ENCODE measurements around the gene C5orf15. TPM values are rescaled to one million over a fixed set of nuclear protein-coding genes. Genes with fewer than 3 reads are reported as not detected.

C5orf15 gene
- total and polyA plus RNA-seq, 4 donors, result 21.6 to 118 (median 40.0) TPM

GRCh38 chr5:133921979-133922378 is 46.4 kb downstream of the C5orf15 start:
- Histone ChIP-seq H3K36me3 (ENCODE audit: control insufficient read depth in 4 of 4, insufficient read depth in 4 of 4, low read length in 4 of 4) (no peaks in the 10 kb centered on the region), H3K27me3 (ENCODE audit: control insufficient read depth in 3 of 3, insufficient read depth in 3 of 3, low read length in 2 of 3) (no peaks in the 10 kb centered on the region), H3K9ac (ENCODE audit: insufficient read depth in 1 of 2, low read length in 2 of 2) (no peak overlapping the region), H3K9me3 (ENCODE audit: control insufficient read depth in 4 of 4, insufficient read depth in 3 of 4, low read length in 3 of 4) (peaks cover 0 to 1% (median 0%) of the 10 kb centered on the region in 4 donors), H3K27ac (ENCODE audit: low read depth in 1 of 2, low read length in 1 of 2) (no peak overlapping the region), H3K4me3 (no peak overlapping the region), H3K4me1 (ENCODE audit: control insufficient read depth in 5 of 5, insufficient read depth in 5 of 5, low read length in 5 of 5) (peaks cover 0 to 10% (median 0%) of the 10 kb centered on the region in 5 donors)
- WGBS, 2 donors, result 64 to 73% methylated on average over 5 of the region's 5 CpGs
- DNase-seq (no peak), ATAC-seq (ENCODE audit: insufficient read depth, low FRiP score) (no peak)
- TF ChIP-seq CTCF (IDR thresholded peaks at IDR 0.05; ENCODE audit: control extremely low read depth, extremely low read depth), result no peak

- H3K9ac ChIP-seq (ENCODE audit: insufficient read depth in 1 of 2, low read length in 2 of 2), result no peak overlapping the region
- no peak for TF ChIP-seq CTCF (IDR thresholded peaks at IDR 0.05; ENCODE audit: control extremely low read depth, extremely low read depth)
- no peak for ATAC-seq (ENCODE audit: insufficient read depth, low FRiP score)
- 86 to 88% methylated on average over 7 of the region's 7 CpGs for WGBS, 2 donors
- H3K9me3 ChIP-seq (ENCODE audit: control insufficient read depth in 4 of 4, insufficient read depth in 3 of 4, low read length in 3 of 4), result peaks cover 0 to 1% (median 0%) of the 10 kb centered on the region in 4 donors
- H3K36me3 ChIP-seq (ENCODE audit: control insufficient read depth in 4 of 4, insufficient read depth in 4 of 4, low read length in 4 of 4), result no peaks in the 10 kb centered on the region
- peaks cover 0 to 4% (median 0%) of the 10 kb centered on the region in 5 donors for H3K4me1 ChIP-seq (ENCODE audit: control insufficient read depth in 5 of 5, insufficient read depth in 5 of 5, low read length in 5 of 5)
- DNase-seq, result no peak
- no peak overlapping the region for H3K4me3 ChIP-seq
- no peaks in the 10 kb centered on the region for H3K27me3 ChIP-seq (ENCODE audit: control insufficient read depth in 3 of 3, insufficient read depth in 3 of 3, low read length in 2 of 3)
- no peak overlapping the region for H3K27ac ChIP-seq (ENCODE audit: low read depth in 1 of 2, low read length in 1 of 2)
These were observed 47.4 kb downstream of the C5orf15 start for GRCh38 chr5:133921069-133921468.

GRCh38 chr5:133919148-133920136 is 49.0 kb downstream of the C5orf15 start:
- WGBS, 2 donors, result 91 to 92% methylated on average over 16 of the region's 16 CpGs
- Histone ChIP-seq H3K4me1 (ENCODE audit: control insufficient read depth in 5 of 5, insufficient read depth in 5 of 5, low read length in 5 of 5) (peaks cover 0 to 3% (median 0%) of the 10 kb centered on the region in 5 donors), H3K9ac (ENCODE audit: insufficient read depth in 1 of 2, low read length in 2 of 2) (no peak overlapping the region), H3K9me3 (ENCODE audit: control insufficient read depth in 4 of 4, insufficient read depth in 3 of 4, low read length in 3 of 4) (peaks cover 0 to 1% (median 0%) of the 10 kb centered on the region in 4 donors), H3K27me3 (ENCODE audit: control insufficient read depth in 3 of 3, insufficient read depth in 3 of 3, low read length in 2 of 3) (no peaks in the 10 kb centered on the region), H3K27ac (ENCODE audit: low read depth in 1 of 2, low read length in 1 of 2) (no peak overlapping the region), H3K36me3 (ENCODE audit: control insufficient read depth in 4 of 4, insufficient read depth in 4 of 4, low read length in 4 of 4) (no peaks in the 10 kb centered on the region), H3K4me3 (no peak overlapping the region)
- no peak for TF ChIP-seq CTCF (IDR thresholded peaks at IDR 0.05; ENCODE audit: control extremely low read depth, extremely low read depth)
- no peak for ATAC-seq (ENCODE audit: insufficient read depth, low FRiP score)
- DNase-seq, result no peak

All from lung (tissue), 12 donors.